HEK293T (cell line): ENCODE data around the gene PHF20.
"Not testable (repeated sequence)": the region's sequence is repeated elsewhere in the genome, so short reads cannot be mapped to it uniquely, and the experiment has no call there.

Experiments used
- CTCF ChIA-PET: fragments of 350-600 bp; formaldehyde crosslinking; extraction: SDS; loops from one replicate; lab custom pipeline; 2021; ENCODE audit warnings: antibody characterized with exemption, inconsistent platforms; lab: Yijun Ruan, JAX
- POLR2A ChIA-PET: fragments of 350-600 bp; formaldehyde crosslinking; extraction: SDS; loops from one replicate; lab custom pipeline; 2020; ENCODE audit warnings: antibody characterized with exemption, inconsistent platforms; lab: Yijun Ruan, JAX
- DNase-seq: peaks from one replicate; pipeline ENCODE4 v3.0.0; 2012; ENCODE audit warnings: mixed read lengths; ENCODE audit errors: extremely low spot score
- ARNT ChIP-seq: fragments of 450-650 bp; IDR thresholded peaks from 2 replicates; pipeline ENCODE4 v1.6.1; 2017; ENCODE audit warnings: mild to moderate bottlenecking
- BHLHE40 ChIP-seq: fragments of 450-650 bp; IDR thresholded peaks from 2 replicates; pipeline ENCODE4 v1.6.1; 2016; ENCODE audit warnings: mild to moderate bottlenecking, moderate library complexity, borderline replicate concordance
- CTBP1 ChIP-seq: fragments of 450-650 bp; IDR thresholded peaks from 2 replicates; pipeline ENCODE4 v1.6.1; 2016; ENCODE audit warnings: borderline replicate concordance
- ELF4 ChIP-seq: fragments of 450-650 bp; IDR thresholded peaks from 2 replicates; pipeline ENCODE4 v1.6.1; 2017; ENCODE audit warnings: antibody characterized with exemption
- FOXA1 ChIP-seq: fragments of 450-650 bp; IDR thresholded peaks from 2 replicates; pipeline ENCODE4 v1.6.1; 2016; ENCODE audit warnings: mild to moderate bottlenecking
- FOXK2 ChIP-seq: fragments of 450-650 bp; IDR thresholded peaks from 2 replicates; pipeline ENCODE4 v1.6.1; 2016; ENCODE audit warnings: mild to moderate bottlenecking
- FOXM1 ChIP-seq: fragments of 450-650 bp; IDR thresholded peaks from 2 replicates; pipeline ENCODE4 v1.6.1; 2017; ENCODE audit warnings: mild to moderate bottlenecking, borderline replicate concordance
- HDGF ChIP-seq: fragments of 450-650 bp; IDR thresholded peaks from 2 replicates; pipeline ENCODE4 v1.6.1; 2017; ENCODE audit warnings: antibody characterized with exemption, borderline replicate concordance
- L3MBTL2 ChIP-seq: fragments of 450-650 bp; conservative IDR thresholded peaks from 2 replicates; pipeline ENCODE4 v1.6.1; 2016; ENCODE audit warnings: mild to moderate bottlenecking
- LEF1 ChIP-seq: fragments of 450-650 bp; IDR thresholded peaks from 2 replicates; pipeline ENCODE4 v1.6.1; 2017; ENCODE audit warnings: mild to moderate bottlenecking, borderline replicate concordance
- NFRKB ChIP-seq: fragments of 450-650 bp; IDR thresholded peaks from 2 replicates; pipeline ENCODE4 v1.6.1; 2016; ENCODE audit warnings: mild to moderate bottlenecking, moderate library complexity
- SP1 ChIP-seq: fragments of 450-650 bp; IDR thresholded peaks from 2 replicates; pipeline ENCODE4 v1.6.1; 2017
- SUZ12 ChIP-seq: fragments of 450-650 bp; IDR thresholded peaks from 2 replicates; pipeline ENCODE4 v1.6.1; 2016; ENCODE audit warnings: mild to moderate bottlenecking
- TARDBP ChIP-seq: fragments of 450-650 bp; IDR thresholded peaks from 2 replicates; pipeline ENCODE4 v1.6.1; 2016
- ZNF384 ChIP-seq: fragments of 450-650 bp; IDR thresholded peaks from 2 replicates; pipeline ENCODE4 v1.6.1; 2016
- TF ChIP-seq, protein P1 (sequence below): fragments of 450-650 bp; IDR thresholded peaks from 2 replicates; pipeline ENCODE4 v1.6.1; 2016

PHF20 gene

DNA sequence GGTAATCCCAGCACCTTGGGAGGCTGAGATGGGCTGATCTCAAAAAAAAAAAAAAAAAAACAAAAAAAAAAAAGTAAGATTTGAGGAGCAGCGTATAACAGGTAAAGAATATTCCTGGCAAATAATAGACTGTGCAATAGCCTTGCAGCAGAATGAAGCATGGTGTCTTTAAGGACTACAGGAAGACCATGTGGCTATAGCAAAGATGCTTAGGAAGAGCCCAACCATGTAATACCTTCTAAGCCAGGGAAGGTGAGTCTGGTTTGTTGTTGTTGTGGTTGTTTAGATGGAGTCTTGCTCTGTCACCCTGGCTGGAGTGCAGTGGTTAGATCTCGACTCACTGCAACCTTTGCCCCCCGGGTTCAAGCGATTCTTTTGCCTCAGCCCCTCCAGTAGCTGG is 15.4 kb upstream of the PHF20 start:
- ChIA-PET CTCF (no interaction called here), POLR2A (interaction anchor here (4.2 kb wide), 1 partner anchor 13 kb away, joined by 32 read pairs; the partner anchor contains the start of gene RBM39)
- TF ChIP-seq FOXK2: no peak
- TF ChIP-seq, protein P1, sequence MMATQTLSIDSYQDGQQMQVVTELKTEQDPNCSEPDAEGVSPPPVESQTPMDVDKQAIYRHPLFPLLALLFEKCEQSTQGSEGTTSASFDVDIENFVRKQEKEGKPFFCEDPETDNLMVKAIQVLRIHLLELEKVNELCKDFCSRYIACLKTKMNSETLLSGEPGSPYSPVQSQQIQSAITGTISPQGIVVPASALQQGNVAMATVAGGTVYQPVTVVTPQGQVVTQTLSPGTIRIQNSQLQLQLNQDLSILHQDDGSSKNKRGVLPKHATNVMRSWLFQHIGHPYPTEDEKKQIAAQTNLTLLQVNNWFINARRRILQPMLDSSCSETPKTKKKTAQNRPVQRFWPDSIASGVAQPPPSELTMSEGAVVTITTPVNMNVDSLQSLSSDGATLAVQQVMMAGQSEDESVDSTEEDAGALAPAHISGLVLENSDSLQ: no peak
- no peak for TF ChIP-seq SUZ12
- TF ChIP-seq CTBP1: no peak
- TF ChIP-seq ARNT: no peak
- no peak for TF ChIP-seq TARDBP
- no peak for TF ChIP-seq NFRKB
- no peak for TF ChIP-seq BHLHE40
- TF ChIP-seq LEF1: no peak
- no peak for TF ChIP-seq FOXM1
- no peak for TF ChIP-seq L3MBTL2
- TF ChIP-seq ELF4: no peak
- no peak for DNase-seq

DNA sequence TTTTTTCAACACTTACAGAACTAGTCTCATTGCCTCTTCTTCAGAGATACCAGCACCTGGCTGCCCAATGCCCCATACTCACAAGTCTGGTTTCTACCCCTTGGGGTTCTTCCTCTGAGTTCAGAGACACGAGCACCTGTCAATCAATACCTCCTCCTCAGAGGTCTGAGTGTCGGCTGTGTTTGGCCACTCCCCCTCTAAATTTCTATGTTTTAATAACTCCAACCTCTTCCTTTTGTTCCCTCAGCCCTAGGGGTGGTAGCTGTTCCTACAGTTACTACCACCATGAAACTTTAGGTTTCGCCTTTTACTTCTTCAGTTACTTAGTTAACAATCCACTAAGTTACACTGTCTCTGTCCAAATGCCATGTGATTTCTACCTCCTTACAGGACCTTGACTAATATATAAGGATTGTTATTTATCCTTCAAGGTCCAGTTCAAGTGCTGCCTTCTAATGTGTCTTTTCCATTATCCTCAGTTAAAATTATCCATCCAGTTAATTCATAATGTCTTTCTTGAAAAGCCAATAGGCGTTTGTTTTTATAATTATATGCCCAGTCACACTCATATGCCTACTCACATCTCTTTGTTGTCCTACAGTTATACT is 14.6 kb upstream of the PHF20 start:
- POLR2A ChIA-PET: interaction anchor here (4.2 kb wide), 1 partner anchor 14 kb away, joined by 32 read pairs; the partner anchor contains the start of gene RBM39
- CTCF ChIA-PET: no interaction called here
- TF ChIP-seq ELF4 (no peak), L3MBTL2 (no peak), BHLHE40 (no peak), TARDBP (no peak)
- TF ChIP-seq, protein P1: peak; percentile 85
- DNase-seq: no peak

DNA sequence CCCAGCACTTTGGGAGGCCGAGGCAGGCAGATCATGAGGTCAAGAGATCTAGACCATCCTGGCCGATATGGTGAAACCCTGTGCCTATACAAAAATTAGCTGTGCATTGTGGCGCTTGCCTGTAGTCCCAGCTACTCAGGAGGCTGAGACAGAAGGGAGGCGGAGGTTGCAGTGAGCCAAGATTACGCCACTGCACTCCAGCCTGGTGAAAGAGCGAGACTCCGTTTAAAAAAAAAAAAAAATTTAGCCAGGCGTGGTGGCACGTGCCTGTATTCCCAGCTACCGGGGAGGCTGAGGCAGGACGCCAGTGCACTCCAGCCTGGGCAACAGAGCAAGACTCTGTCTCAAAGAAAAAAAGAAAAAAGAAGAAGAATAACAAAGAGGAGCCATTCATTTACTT is 10.3 kb upstream of the PHF20 start:
- CTCF ChIA-PET, DNase-seq: not testable (repeated sequence)
- POLR2A ChIA-PET: interaction anchor here (1.8 to 2.1 kb wide), 2 partner anchors 10 to 19 kb away, joined by 5 to 9 read pairs; partner anchors contain the start of genes PHF20 and RBM39

DNA sequence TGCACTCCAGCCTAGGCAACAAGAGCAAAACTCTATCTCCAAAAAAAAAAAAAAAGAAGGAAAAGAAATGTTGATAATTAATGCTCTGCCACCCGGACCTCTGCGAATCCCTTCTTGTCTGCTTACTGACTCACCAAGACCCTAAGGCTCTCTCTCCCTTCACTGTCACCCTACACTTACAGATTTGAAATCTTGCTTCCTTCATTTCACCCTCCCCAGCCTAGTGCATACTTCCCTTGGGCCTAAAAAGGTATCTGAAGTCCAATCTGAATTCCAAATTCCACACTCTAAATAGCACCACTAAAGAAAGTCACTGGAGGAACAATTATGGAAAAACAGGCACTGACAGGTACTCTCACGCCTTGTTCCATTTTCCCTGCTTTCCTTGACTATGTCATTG is 9.4 kb upstream of the PHF20 start:
- POLR2A ChIA-PET: interaction anchor here (2.1 kb wide), 1 partner anchor 20 kb away, joined by 9 read pairs; the partner anchor contains the start of gene RBM39
- TF ChIP-seq FOXM1 (no peak), L3MBTL2 (no peak), SUZ12 (no peak), ELF4 (no peak), NFRKB (no peak), FOXK2 (no peak), ARNT (no peak), FOXA1 (no peak), BHLHE40 (no peak), ZNF384 (no peak), LEF1 (no peak), TARDBP (no peak)
- TF ChIP-seq, protein P1: no peak
- no peak for DNase-seq
- CTCF ChIA-PET: no interaction called here

DNA sequence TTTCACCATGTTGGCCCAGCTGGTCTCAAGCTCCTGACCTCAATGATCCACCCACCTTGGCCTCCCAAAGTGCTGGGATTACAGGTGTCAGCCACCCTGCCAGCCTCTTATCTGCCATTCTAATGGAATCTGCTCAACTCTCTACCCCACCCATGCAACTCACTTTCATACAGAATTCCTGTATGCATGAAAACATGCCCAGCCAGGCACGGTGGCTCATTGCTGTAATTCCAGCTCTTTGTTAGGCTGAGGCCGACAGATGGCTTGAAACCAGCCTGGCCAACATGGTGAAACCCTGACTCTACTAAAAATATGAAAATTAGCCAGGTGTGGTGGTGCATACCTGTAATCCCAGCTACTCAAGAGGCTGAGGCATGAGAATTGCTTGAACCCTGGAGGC is 6.9 kb upstream of the PHF20 start:
- POLR2A ChIA-PET: interaction anchor here (1.4 kb wide), 1 partner anchor 23 kb away, joined by 7 read pairs; the partner anchor contains the start of gene RBM39
- DNase-seq, CTCF ChIA-PET: not testable (repeated sequence)

DNA sequence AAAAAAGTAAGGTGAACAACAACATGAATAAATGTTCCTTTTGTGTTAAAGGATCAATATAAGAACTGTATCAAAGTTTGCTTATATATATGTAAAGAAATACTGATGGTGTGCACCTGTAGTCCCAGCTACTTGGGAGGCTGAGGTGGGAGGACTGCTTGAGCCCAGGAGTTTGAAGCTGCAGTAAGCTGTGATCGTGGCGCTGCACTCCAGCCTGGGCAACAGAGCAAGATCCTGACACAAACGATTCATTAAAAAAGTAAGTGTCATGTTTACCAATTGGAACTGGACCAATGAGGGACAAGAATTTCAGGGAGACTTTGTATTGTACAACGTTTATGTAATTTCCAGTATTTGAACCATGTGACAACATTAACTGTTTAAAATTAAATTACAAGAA is 5.0 kb upstream of the PHF20 start:
- no peak for DNase-seq
- ChIA-PET POLR2A (interaction anchor here (1.1 kb wide), 1 partner anchor 25 kb away, joined by 5 read pairs; the partner anchor contains the start of gene RBM39), CTCF (no interaction called here)
- TF ChIP-seq SP1: no peak
- TF ChIP-seq SUZ12: no peak
- TF ChIP-seq LEF1: no peak
- TF ChIP-seq ZNF384: no peak
- TF ChIP-seq FOXA1: no peak
- no peak for TF ChIP-seq BHLHE40
- TF ChIP-seq TARDBP: no peak
- TF ChIP-seq ELF4: no peak
- no peak for TF ChIP-seq L3MBTL2
- no peak for TF ChIP-seq FOXK2
- TF ChIP-seq CTBP1: no peak
- no peak for TF ChIP-seq ARNT
- TF ChIP-seq HDGF: no peak
- no peak for TF ChIP-seq NFRKB
